HEK293 (cell line): ENCODE measurements around the gene PCDH10.

Experiments used
- CTCF ChIA-PET: fragments of 350-600 bp; formaldehyde crosslinking; extraction: SDS; loops from one replicate; lab custom pipeline; 2021; ENCODE audit warnings: antibody characterized with exemption; lab: Yijun Ruan, JAX
- POLR2A ChIA-PET: fragments of 300-600 bp; formaldehyde crosslinking; extraction: SDS; loops from one replicate; lab custom pipeline; 2020; ENCODE audit warnings: antibody characterized with exemption, inconsistent platforms; lab: Yijun Ruan, JAX
- H3K27ac ChIP-seq: fragments of 200-500 bp; sonication (Bioruptor generic); 2 replicates; pipeline ENCODE4 v1.5.1; 2014; ENCODE audit warnings: low read depth, low read length, control low read depth, inconsistent platforms; ENCODE audit errors: extremely low read depth
- H3K36me3 ChIP-seq, 2 experiments: fragments of 200-500 bp in 1 of 2; sonication (Bioruptor generic) in 1 of 2; 1 replicate in 1 of 2; 2 replicates in 1 of 2; pipeline ENCODE4 v1.5.1; 2014 to 2017; ENCODE audit warnings: inconsistent platforms in 2 of 2, low read length in 2 of 2; ENCODE audit not compliant: control insufficient read depth in 2 of 2, insufficient read depth in 1 of 2
- H3K4me1 ChIP-seq: fragments of 200-500 bp; sonication (Bioruptor generic); 2 replicates; pipeline ENCODE4 v1.5.1; 2014; ENCODE audit warnings: mild to moderate bottlenecking, low read length, inconsistent platforms; ENCODE audit not compliant: control insufficient read depth, insufficient read depth
- H3K4me3 ChIP-seq: 2 replicates; pipeline ENCODE4 v1.5.1; 2011; ENCODE audit warnings: low read depth, mild to moderate bottlenecking, control low read depth, low read length, moderate library complexity
- H3K9me3 ChIP-seq: fragments of 200-500 bp; sonication (Bioruptor generic); 2 replicates; pipeline ENCODE4 v1.5.1; 2014; ENCODE audit warnings: low read depth, low read length, inconsistent platforms; ENCODE audit not compliant: control insufficient read depth, insufficient read depth
- BCL11A ChIP-seq: fragments of 450-650 bp; formaldehyde crosslinking; IDR thresholded peaks from 2 replicates; pipeline ENCODE4 v1.5.1; 2016; ENCODE audit warnings: low read depth, missing biosample characterization, missing genetic modification characterization
- BCL6B ChIP-seq: fragments of 450-650 bp; formaldehyde crosslinking; IDR thresholded peaks from 2 replicates; pipeline ENCODE4 v1.5.1; 2017; ENCODE audit warnings: missing biosample characterization, missing genetic modification characterization
- GLI2 ChIP-seq: fragments of 450-650 bp; formaldehyde crosslinking; IDR thresholded peaks from 2 replicates; pipeline ENCODE4; 2017; ENCODE audit warnings: missing biosample characterization, missing genetic modification characterization, low read depth, borderline replicate concordance
- HOXC10 ChIP-seq: sonication (generic); formaldehyde crosslinking; IDR thresholded peaks from 2 replicates; pipeline ENCODE4 v1.8.1; 2023; ENCODE audit warnings: mild to moderate bottlenecking, missing genetic modification reagents
- KLF16 ChIP-seq: fragments of 450-650 bp; formaldehyde crosslinking; IDR thresholded peaks from 2 replicates; pipeline ENCODE4 v1.5.1; 2017; ENCODE audit warnings: missing biosample characterization, missing genetic modification characterization
- MZF1 ChIP-seq: fragments of 450-650 bp; formaldehyde crosslinking; IDR thresholded peaks from 2 replicates; pipeline ENCODE4 v1.5.1; 2017; ENCODE audit warnings: missing biosample characterization, missing genetic modification characterization, borderline replicate concordance
- PRDM1 ChIP-seq: fragments of 450-650 bp; formaldehyde crosslinking; IDR thresholded peaks from 2 replicates; pipeline ENCODE4; 2016; ENCODE audit warnings: missing biosample characterization, missing genetic modification characterization
- RBAK ChIP-seq: fragments of 450-650 bp; formaldehyde crosslinking; IDR thresholded peaks from 2 replicates; pipeline ENCODE4 v1.5.1; 2016; ENCODE audit warnings: missing biosample characterization, missing genetic modification characterization
- SALL2 ChIP-seq: fragments of 450-650 bp; formaldehyde crosslinking; IDR thresholded peaks from 2 replicates; pipeline ENCODE4 v1.5.0; 2017; ENCODE audit warnings: missing biosample characterization, mild to moderate bottlenecking, missing genetic modification characterization, borderline replicate concordance
- WT1 ChIP-seq: fragments of 450-650 bp; formaldehyde crosslinking; IDR thresholded peaks from 2 replicates; pipeline ENCODE4 v1.5.1; 2016; ENCODE audit warnings: missing biosample characterization, missing genetic modification characterization
- ZBTB20 ChIP-seq: fragments of 450-650 bp; formaldehyde crosslinking; IDR thresholded peaks from 2 replicates; pipeline ENCODE4 v1.5.1; 2016; ENCODE audit warnings: missing biosample characterization, missing genetic modification characterization
- ZBTB21 ChIP-seq: fragments of 450-650 bp; formaldehyde crosslinking; IDR thresholded peaks from 2 replicates; pipeline ENCODE4 v1.5.1; 2017; ENCODE audit warnings: missing biosample characterization, missing genetic modification characterization
- ZBTB6 ChIP-seq: fragments of 450-650 bp; formaldehyde crosslinking; IDR thresholded peaks from 2 replicates; pipeline ENCODE4 v1.5.1; 2017; ENCODE audit warnings: missing biosample characterization, missing genetic modification characterization
- ZBTB7A ChIP-seq: fragments of 450-650 bp; formaldehyde crosslinking; IDR thresholded peaks from 2 replicates; pipeline ENCODE4 v1.5.1; 2016; ENCODE audit warnings: low read depth, missing biosample characterization, missing genetic modification characterization
- ZFP37 ChIP-seq: fragments of 450-650 bp; formaldehyde crosslinking; IDR thresholded peaks from 2 replicates; pipeline ENCODE4 v1.5.1; 2016; ENCODE audit warnings: missing biosample characterization, missing genetic modification characterization
- ZNF239 ChIP-seq: fragments of 450-650 bp; formaldehyde crosslinking; IDR thresholded peaks from 2 replicates; pipeline ENCODE4 v1.5.1; 2016; ENCODE audit warnings: missing biosample characterization, missing genetic modification characterization
- ZNF274 ChIP-seq, 2 experiments: fragments of 200-500 bp in 1 of 2; fragments of 450-650 bp in 1 of 2; sonication (Bioruptor generic) in 1 of 2; formaldehyde crosslinking in 1 of 2; IDR thresholded peaks; 2 replicates each; pipeline versions ENCODE4 v1.5.1 to v1.6.1; 2014 to 2016; ENCODE audit warnings: borderline replicate concordance in 1 of 2, inconsistent platforms in 1 of 2, low read length in 1 of 2, missing biosample characterization in 1 of 2, missing genetic modification characterization in 1 of 2
- ZNF324 ChIP-seq: fragments of 450-650 bp; formaldehyde crosslinking; IDR thresholded peaks from 2 replicates; pipeline ENCODE4 v1.5.1; 2016; ENCODE audit warnings: missing biosample characterization, missing genetic modification characterization
- ZNF362 ChIP-seq: fragments of 450-650 bp; formaldehyde crosslinking; IDR thresholded peaks from 2 replicates; pipeline ENCODE4 v1.5.1; 2016; ENCODE audit warnings: missing biosample characterization, missing genetic modification characterization
- ZNF398 ChIP-seq: fragments of 450-650 bp; formaldehyde crosslinking; IDR thresholded peaks from 2 replicates; pipeline ENCODE4 v1.5.1; 2017; ENCODE audit warnings: missing biosample characterization, missing genetic modification characterization
- ZNF416 ChIP-seq: fragments of 450-650 bp; formaldehyde crosslinking; IDR thresholded peaks from 2 replicates; pipeline ENCODE4 v1.5.1; 2016; ENCODE audit warnings: missing biosample characterization, missing genetic modification characterization
- ZNF514 ChIP-seq: fragments of 450-650 bp; formaldehyde crosslinking; IDR thresholded peaks from 2 replicates; pipeline ENCODE4 v1.5.1; 2016; ENCODE audit warnings: missing biosample characterization, missing genetic modification characterization
- ZNF558 ChIP-seq: fragments of 450-650 bp; formaldehyde crosslinking; IDR thresholded peaks from 2 replicates; pipeline ENCODE4 v1.5.1; 2016; ENCODE audit warnings: missing biosample characterization, missing genetic modification characterization
- ZNF654 ChIP-seq: fragments of 450-650 bp; formaldehyde crosslinking; IDR thresholded peaks from 2 replicates; pipeline ENCODE4 v1.5.1; 2016; ENCODE audit warnings: low read depth, missing biosample characterization, missing genetic modification characterization
- ZNF692 ChIP-seq: fragments of 450-650 bp; formaldehyde crosslinking; IDR thresholded peaks from 2 replicates; pipeline ENCODE4 v1.5.1; 2016; ENCODE audit warnings: missing biosample characterization, missing genetic modification characterization
- ZNF843 ChIP-seq: fragments of 450-650 bp; formaldehyde crosslinking; IDR thresholded peaks from 2 replicates; pipeline ENCODE4 v1.5.1; 2016; ENCODE audit warnings: missing biosample characterization, missing genetic modification characterization
- ZSCAN16 ChIP-seq: fragments of 450-650 bp; formaldehyde crosslinking; IDR thresholded peaks from 2 replicates; pipeline ENCODE4 v1.5.1; 2016; ENCODE audit warnings: missing biosample characterization, missing genetic modification characterization

PCDH10 gene

GRCh38 chr4:133156096-133156495, 7.0 kb downstream of the PCDH10 start (continued):
- TF ChIP-seq ZNF398 (tag by site-specific recombination): no peak
- no peak for TF ChIP-seq ZBTB7A (tag by site-specific recombination)
- TF ChIP-seq RBAK (tag by site-specific recombination): no peak
- no peak for TF ChIP-seq ZNF274 (IDR thresholded peaks at IDR 0.05; ENCODE audit: low read length)
- TF ChIP-seq ZNF274 (tag by site-specific recombination; IDR thresholded peaks at IDR 0.05; ENCODE audit: borderline replicate concordance): no peak
- no peak for TF ChIP-seq BCL11A

- no peak overlapping the region for H3K27ac ChIP-seq
- no peaks in the 10 kb centered on the region for H3K4me1 ChIP-seq
- no peaks in the 10 kb centered on the region for H3K9me3 ChIP-seq
- ChIA-PET CTCF (interaction anchor here (1.1 kb wide), 1 partner anchor 12 kb away, joined by 3 read pairs; no protein-coding TSS in a partner anchor), POLR2A (no interaction called here)
- TF ChIP-seq GLI2 (tag by site-specific recombination): no peak
- TF ChIP-seq ZNF514 (tag by site-specific recombination): no peak
- TF ChIP-seq PRDM1 (tag by site-specific recombination): no peak
- no peak for TF ChIP-seq KLF16 (tag by site-specific recombination)
- no peak for TF ChIP-seq ZNF416 (tag by site-specific recombination)
- TF ChIP-seq ZFP37: no peak
- no peak for TF ChIP-seq ZSCAN16
- TF ChIP-seq MZF1: no peak
- no peak for TF ChIP-seq ZBTB7A (tag by site-specific recombination)
- TF ChIP-seq ZNF654: no peak
- TF ChIP-seq ZNF239 (tag by site-specific recombination): no peak
- TF ChIP-seq ZBTB6 (tag by site-specific recombination): no peak
- no peak for TF ChIP-seq ZNF558 (tag by site-specific recombination)
- no peak for TF ChIP-seq ZNF362 (tag by site-specific recombination)
- TF ChIP-seq ZBTB20: no peak
- TF ChIP-seq HOXC10 (CRISPR knock-in tag): no peak
- peaks cover 0 to 7% of the 10 kb centered on the region in 2 experiments; a peak in 1 of 3 replicates for H3K36me3 ChIP-seq
- H3K4me3 ChIP-seq: no peak overlapping the region
Observed at GRCh38 chr4:133156556-133156955, 7.5 kb downstream of the PCDH10 start.

- TF ChIP-seq HOXC10 (CRISPR knock-in tag) (no peak), ZNF692 (no peak), WT1 (tag by site-specific recombination) (no peak), ZBTB21 (no peak), ZNF324 (tag by site-specific recombination) (no peak), BCL6B (tag by site-specific recombination) (no peak), SALL2 (no peak), ZNF843 (tag by site-specific recombination) (no peak)
- peaks cover 0 to 8% of the 10 kb centered on the region in 2 experiments; a peak in 1 of 3 replicates for H3K36me3 ChIP-seq
- no peak overlapping the region for H3K27ac ChIP-seq
- CTCF ChIA-PET: interaction anchor here (0.6 to 3.2 kb wide), 3 partner anchors 11 to 25 kb away, joined by 3 to 11 read pairs (median 3); no protein-coding TSS in a partner anchor
- POLR2A ChIA-PET: no interaction called here
- no peak overlapping the region for H3K4me3 ChIP-seq
- no peaks in the 10 kb centered on the region for H3K9me3 ChIP-seq
- H3K4me1 ChIP-seq: no peaks in the 10 kb centered on the region
Observed at GRCh38 chr4:133157460-133158160, 8.5 kb downstream of the PCDH10 start.
